HUDEP-2 (cell line): Measurements from ENCODE around the gene MAEA.

Experiments used
- DNase-seq, 76 experiments: peaks; one replicate each; lab custom pipeline; 2025; ENCODE audit not compliant: unreplicated experiment in 76 of 76; lab: John Stamatoyannopoulos, UW

MAEA gene

DNA sequence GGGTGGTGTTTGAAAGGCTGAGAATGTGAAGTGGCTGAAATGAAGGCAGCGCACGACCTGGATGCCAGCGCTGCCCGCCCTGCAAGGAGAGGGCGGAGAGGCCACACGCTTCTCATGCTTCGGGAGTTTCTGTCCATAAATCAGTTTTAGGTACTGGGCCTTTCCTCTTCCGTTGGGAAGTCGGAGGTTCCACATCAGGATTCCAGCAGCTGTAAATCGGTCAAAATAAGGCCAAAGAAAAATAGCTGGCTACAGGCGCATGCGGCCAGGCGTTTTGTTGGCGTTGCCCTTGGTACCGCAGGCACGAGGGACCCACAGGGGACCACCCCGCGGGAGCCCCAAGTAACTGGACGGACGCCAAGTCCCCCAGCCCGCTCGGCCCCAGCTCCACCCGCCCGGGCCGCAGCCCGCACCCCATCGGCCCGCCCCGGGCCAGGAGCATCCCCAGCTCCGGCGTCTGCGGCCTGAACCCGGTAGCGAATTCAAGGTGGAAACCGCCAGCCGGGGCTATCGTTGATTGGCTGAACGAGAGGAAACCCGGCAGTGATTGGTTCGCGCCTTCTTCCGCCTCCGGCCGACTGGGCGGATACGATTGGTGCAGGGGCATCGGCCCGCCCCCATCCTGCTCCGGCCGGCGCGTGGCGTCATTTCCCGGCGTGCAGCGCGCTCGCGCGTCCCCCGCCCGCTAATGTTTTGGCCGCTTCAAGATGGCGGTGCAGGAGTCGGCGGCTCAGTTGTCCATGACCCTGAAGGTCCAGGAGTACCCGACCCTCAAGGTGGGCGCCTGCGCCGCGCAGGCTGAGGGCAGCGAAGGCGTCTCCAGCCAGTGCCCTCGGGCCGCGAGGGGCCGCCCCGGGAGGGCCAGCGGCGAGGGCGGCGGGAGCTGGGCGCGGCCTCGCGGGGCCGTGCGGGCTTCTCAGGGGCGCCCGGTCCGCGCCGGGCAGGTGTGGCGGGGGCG is at the start of gene MAEA:
MAEA (plus strand) TSS at position 685 of the 958 bp plus-strand sequence; CDS start at position 708, 23 bp downstream.
- peak in 74 of 76 experiments; percentile 54 to 98 (median 94) for DNase-seq

GRCh38 chr4:1239950-1240307 is 49.8 kb upstream of the MAEA start:
- DNase-seq: no peak

DNA sequence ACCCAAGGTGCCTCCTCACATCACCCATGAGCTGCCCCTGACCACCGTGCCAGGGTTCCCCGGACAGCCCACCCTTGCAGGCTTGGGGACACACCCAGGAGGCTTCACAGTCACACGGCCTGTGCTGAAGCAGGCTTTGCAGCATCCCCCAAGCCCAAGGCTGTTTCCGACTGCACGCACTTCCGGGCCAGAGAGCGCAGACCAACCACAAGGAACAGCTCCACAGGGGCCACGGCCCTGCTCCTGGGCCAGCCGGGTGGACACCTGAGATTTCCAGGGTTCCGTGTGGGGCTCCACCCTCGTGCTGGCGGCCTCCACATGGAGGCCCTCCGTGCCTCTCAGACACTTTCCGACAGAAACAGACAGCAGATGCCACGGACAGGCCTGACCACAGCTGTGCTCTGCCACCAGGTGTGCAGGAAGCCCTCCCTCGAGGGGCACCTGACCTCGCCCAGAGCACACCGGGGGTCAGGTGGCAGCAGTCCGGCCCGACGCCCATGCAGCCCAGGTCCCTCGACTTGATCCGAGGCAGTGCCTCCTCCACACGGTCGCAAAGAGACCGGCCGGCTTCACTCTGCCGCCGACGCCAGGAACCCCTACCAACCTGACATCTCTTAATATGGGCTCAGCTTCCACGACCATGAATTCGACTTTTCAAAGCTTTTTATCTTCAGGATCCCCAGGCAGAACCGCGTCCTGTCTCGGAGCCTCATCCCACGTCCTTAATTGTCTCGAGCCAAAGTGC is 48.8 kb upstream of the MAEA start:
- DNase-seq: no peak

GRCh38 chr4:1241466-1241935 is 48.2 kb upstream of the MAEA start:
- no peak for DNase-seq

DNA sequence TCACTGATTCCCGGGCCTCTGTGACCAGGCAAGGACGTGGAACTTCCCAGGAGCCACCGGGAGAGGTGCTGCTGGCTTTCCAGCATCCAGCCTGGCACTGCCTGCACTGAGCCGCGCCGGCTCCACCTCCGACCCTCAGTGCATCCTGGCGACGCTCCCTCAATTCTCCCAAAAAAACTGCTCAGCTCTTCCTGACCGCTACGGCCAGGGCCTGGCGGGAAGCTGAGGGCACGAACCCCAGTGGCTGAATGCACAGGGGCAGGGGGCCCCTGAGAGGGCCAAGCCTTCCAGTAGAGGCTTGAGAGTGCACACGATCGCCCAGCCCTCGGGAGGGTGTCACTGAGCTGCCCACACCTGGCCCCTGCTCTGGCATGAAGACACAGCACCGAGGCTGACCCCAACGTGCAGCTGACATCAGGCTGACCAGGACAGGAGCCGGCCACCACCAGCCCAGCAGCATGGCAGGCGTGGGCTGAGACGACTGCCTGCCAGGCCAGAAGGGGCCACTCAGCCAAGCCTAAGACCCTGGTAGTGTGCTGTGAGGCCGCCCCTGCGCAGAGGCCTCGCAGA is 47.7 kb upstream of the MAEA start:
- DNase-seq: no peak

GRCh38 chr4:1242506-1243450 is 46.9 kb upstream of the MAEA start:
- DNase-seq: no peak

GRCh38 chr4:1243451-1244080 is 46.1 kb upstream of the MAEA start:
- no peak for DNase-seq

DNA sequence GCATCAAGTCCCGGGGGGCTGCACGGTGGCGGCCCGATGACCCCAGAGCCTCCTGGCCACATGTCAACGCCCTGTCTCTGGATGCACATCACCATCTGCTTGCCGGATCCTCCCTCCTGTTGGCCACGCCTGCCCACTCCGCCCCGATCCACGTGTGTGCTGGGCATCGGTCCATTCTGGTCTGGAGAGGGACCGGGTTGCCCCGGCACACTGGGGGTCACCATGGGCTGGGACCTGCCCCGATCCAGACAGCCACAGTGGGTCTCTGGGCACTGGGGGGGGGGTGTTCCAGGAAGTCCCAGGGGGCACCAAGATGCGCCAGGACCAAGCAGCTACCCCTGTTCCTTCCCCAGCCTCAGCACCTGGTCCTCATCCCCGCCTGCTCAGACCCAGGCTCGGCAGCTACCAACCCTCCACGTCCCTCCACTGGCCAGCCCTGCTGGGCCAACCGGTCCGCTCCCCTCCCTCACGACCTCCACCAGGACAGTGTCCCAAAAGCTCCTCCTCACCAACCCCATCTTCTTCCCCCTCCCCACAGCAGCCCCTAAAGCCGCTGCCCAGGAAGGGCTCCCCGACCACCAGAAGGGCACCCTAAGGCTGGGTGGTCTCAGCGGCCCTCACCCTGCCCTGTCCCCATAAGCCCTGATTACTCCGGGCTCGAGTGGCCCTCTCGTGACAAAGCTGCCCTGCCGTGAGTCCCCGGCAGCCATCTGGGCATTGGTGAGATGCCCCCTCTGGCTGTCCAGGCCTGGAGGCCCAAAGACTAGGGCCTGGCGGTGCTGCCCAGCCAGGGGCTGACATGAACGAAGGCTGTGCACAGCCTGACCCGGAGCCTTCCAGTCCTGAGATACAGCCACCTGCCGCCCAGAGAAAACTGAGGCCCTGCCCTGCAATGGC is 45.4 kb upstream of the MAEA start:
- DNase-seq: peak in 20 of 76 experiments; percentile 1 to 25 (median 8)

DNA sequence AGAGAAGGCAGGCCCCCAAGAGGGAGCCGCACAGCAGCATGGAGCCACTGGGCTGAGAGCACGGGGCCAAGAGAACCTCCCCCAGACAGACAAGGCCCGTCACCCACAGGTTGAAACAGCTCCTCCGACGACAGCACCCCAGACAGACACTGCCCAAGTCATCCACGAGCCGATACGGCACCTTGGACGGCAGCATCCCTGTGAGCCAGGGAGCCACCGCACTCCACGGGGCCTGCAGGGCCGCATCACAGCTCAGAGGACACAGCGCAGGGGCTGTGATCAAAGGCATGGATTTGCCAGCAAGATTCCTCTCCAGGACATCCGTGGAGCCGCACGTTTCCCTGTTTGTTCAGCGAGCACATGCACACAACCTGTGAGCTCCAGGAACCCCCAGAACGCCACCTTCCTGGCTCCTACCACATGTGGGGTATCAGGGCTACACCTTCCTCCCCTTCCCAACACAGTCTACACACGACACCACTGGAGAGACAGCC is 44.7 kb upstream of the MAEA start:
- DNase-seq: no peak

GRCh38 chr4:1245481-1246051 is 44.1 kb upstream of the MAEA start:
- peak in 1 of 76 experiments; percentile 9 for DNase-seq

DNA sequence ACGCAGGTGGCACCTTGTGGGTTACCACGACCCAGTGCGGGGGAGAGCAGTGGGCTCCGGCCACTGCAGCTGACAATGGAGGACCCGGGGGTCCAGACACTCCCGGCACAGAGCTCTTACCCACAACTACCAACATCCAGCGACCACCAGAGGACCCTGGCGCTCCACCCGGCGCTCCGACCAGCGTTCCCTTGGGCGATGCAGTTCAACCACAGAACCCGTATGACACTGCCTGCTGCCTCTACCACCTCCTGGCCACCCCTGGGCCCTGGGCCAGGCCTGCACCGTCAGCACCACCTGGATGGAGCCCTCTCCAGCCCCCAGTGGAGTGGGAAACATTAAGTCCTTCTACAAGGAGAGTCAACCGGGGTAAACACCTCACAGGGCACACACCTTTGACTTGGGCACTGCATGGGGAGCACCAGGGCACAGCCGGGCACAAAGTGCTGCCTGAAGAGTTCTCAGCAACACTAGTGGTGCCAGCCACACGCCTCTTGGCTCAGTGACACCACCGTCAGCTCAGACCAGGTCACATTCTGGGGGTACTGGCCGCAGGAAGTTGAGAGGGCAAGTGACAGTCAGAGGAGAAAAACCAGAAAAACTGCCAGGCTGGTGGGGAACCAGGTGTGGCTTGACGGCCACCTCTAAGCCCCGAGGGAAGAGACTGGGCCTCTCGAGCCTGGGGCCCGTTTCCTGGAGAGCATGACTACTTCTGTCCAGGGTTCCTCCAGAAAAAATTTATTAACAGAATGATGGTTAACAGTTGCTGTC is 43.4 kb upstream of the MAEA start:
- DNase-seq: no peak

DNA sequence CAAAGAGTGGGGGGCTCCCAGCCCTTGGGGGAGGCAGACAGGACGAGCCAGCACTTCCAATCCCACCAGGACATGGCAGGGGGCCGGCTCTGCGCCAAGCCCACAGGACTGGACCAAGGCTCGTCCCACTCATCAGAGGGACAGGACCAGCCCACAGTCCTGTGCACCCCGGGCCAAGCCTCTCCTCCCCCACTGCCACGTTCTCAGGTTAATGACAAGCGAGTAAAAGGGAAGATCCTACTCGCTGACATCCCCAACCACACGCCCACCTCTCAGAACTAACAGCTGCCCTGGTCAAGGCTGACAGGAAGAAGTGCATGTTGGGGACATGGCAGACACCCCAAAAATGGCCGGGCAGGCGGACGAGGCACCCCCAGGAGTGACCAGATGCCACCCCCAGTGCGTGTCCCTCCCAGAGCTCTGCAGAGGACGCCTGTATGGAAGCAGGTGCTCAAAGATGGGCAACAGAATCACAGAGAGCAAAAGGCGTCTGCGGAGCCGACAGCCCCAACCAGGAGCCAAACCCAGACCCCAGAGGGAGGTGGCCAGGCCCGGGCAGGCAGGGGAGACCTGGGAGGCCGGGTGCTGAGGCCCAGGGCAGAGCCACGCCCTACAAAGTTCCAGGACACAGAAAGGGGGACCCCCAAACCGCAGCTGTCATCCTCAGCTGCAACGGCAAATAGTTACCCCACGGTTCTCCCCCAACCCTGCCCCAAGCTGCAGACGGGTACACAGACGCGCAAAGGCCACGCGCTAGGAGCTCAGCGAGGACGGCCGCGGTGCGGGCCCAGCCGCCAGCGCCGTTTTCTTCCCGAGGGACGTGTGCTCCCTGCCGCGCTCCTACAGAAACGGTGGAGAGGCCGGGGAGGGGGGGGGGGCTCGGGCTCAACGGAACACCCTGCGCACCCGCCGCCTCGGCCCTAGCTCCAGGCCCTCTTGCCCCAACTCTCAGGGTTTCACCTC is 42.5 kb upstream of the MAEA start:
- peak in 7 of 76 experiments; percentile 2 to 18 (median 11) for DNase-seq

DNA sequence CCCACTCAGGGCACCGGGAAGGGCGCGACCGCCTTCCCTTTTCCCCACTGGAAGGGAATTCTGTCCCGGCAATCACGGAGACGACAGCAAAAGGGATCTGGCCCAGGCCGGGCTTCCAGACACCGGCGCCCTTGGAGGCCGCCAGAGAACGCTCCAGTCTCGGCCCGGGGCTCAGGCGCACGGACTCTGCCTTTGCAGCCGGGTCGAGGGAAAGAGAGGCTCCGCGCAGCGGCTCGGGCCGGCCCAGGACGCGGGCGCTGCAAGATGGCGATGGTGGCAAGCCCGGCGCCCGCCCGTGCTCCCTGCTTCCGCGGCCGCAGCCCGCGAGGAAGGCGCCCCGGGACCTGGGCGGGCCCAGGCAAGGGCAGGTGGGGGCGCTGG is 41.8 kb upstream of the MAEA start:
- peak in 10 of 76 experiments; percentile 22 to 57 (median 42) for DNase-seq

DNA sequence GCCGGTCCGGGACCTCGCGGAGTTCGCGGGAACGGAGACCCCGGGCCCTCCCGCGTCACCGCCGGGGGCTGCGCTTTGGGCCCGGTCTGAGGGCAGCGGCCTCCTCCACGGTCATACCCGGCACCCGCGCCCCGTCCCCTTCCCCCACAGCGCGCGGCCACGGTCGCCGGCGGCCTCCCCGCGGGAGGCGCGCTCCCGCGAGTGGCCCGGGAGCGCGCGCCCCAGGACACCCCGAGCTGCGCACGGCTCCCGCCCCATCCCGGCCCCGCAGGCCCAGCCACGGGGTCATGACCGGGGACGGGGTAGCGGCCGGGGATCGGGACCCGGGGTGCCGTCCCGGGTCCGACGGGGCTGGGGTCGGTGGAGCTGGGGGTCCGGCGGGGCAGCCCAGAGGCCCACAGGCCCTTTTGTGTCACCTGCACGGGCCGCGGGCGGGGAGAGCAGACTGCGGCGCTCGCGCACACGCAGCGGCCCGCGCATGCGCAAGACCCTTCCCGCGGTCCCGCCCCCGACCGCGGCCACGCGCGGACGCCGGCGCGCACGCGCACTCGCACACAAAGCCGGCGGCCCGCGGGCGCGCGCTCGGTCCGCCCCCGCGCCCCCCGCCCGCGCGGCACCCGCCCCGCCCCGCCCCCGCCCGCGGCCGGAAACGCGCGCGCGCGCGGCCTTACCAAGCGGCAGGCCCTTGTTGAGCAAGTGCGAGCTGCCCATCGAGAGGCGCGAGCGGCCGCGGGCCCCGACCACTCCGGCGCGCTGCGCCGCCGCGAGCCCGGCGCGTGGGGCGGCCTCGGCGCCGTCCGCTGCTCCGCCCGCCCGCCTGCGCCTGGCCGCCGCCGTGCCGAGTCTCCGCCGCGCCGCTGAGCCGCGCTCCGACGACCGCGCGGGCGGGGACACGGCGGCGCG is 41.2 kb upstream of the MAEA start, which contains the start of gene CTBP1:
CTBP1 (minus strand) TSS at position 886 of the 903 bp plus-strand sequence. CDS start 7,799 bp downstream, outside the sequence.
- peak in 70 of 76 experiments; percentile 20 to 95 (median 66) for DNase-seq

DNA sequence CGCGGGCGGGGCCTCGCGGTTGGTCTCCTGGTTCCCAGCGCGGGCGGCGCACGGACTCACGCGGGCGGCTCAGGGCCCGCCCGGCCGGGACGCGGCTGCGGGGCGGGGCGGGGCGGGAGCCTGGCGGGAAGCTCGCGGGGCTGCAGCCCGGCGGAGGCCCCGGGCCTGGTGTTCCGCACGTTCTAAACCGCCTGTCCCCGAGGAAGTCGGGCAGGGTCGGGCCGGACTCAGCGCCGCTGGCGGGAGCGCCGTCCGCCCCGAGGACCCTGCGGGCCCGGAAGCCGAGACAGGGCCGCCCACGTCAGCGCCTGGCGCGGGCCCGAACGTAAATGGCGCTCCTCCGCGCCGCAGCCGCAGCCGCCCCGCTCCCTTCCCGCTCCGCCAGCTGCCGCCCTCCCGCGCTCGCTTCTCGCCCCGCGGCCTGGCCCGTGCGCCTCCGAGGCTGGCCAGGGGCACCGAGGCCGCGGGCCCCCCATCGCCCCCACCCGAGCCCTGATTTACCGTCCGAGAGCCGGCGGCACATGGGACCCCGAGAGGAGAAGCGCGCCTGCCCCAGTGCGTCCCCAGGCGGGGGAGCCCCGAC is 40.5 kb upstream of the MAEA start:
- DNase-seq: peak in 71 of 76 experiments; percentile 19 to 84 (median 67)
